ENCODE data around the gene SCYL1. TPM values are rescaled to one million over a fixed set of nuclear protein-coding genes. Genes with fewer than 3 reads are reported as not detected.
A peak's percentile ranks its signal among the peaks of the same experiment; 100 is the strongest.

The SCYL1 gene
- polyA plus RNA-seq, 1 donor (not counting 4 experiments of a cell fraction or from before 2014, with no cell fraction given): 31.3 TPM

DNA sequence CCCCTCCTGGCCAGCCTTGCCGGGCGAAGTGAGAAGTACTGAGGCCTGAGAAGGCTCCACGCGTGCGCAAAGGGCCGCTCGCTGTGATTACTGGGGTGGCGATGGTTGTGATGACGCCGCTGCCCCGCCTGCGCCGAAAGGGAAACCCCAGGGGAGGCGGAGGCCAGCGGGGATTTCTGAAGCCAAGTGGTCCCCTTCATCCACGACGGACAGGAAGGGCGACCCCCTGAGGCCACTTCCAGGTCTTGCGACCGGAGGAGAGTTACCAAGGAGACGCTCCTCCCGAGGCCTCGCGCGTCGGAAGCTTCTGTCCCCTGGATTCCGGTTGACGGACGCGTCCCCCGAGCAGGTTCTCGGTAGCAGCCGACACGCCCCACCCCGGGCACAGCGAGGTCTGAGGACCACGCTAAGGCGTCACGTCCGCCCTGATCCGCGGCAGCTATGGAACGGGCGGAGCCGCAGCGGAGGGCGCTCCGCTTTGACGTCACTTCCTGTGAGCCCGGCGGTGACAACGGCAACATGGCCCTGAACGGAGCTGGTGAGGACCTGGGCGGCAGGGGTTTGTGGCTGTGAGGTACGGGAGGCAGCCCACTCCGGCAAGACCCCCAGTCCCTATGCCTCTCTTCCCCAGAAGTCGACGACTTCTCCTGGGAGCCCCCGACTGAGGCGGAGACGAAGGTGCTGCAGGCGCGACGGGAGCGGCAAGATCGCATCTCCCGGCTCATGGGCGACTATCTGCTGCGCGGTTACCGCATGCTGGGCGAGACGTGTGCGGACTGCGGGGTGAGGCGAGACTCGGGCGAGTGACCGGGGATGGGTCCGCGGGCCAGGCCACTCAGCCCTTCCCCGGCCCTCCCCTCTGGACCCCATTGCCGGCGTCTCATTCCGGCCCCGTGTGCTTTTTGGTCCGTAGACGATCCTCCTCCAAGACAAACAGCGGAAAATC is 45.4 kb downstream of the SCYL1 start, which contains the start of gene ZNRD2:
ZNRD2 (plus strand) TSS at position 505 of the 946 bp plus-strand sequence; CDS start at position 520, 15 bp downstream.
- TF ChIP-seq, protein P1, sequence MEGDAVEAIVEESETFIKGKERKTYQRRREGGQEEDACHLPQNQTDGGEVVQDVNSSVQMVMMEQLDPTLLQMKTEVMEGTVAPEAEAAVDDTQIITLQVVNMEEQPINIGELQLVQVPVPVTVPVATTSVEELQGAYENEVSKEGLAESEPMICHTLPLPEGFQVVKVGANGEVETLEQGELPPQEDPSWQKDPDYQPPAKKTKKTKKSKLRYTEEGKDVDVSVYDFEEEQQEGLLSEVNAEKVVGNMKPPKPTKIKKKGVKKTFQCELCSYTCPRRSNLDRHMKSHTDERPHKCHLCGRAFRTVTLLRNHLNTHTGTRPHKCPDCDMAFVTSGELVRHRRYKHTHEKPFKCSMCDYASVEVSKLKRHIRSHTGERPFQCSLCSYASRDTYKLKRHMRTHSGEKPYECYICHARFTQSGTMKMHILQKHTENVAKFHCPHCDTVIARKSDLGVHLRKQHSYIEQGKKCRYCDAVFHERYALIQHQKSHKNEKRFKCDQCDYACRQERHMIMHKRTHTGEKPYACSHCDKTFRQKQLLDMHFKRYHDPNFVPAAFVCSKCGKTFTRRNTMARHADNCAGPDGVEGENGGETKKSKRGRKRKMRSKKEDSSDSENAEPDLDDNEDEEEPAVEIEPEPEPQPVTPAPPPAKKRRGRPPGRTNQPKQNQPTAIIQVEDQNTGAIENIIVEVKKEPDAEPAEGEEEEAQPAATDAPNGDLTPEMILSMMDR (optimal IDR thresholded peaks at IDR 0.05 in 1 of 3, IDR thresholded peaks at IDR 0.05 in 1 of 3, conservative IDR thresholded peaks at IDR 0.05 in 1 of 3; ENCODE audit: extremely low read depth in 1 of 3, insufficient read depth in 2 of 3, low read length in 3 of 3): peak in 2 of 3 experiments; percentile 14 to 27
- no peak for TF ChIP-seq EZH2 (IDR thresholded peaks at IDR 0.05; ENCODE audit: low read length)
- FAIRE-seq: peak; percentile 41
- H3K36me3 ChIP-seq (ENCODE audit: control insufficient read depth in 2 of 2, extremely low read depth in 1 of 2, insufficient read depth in 2 of 2, low read length in 2 of 2): peaks cover 0 to 2% of the 10 kb centered on the region in 2 experiments
- H3K9ac ChIP-seq (ENCODE audit: control insufficient read depth, extremely low read depth, insufficient read depth, low read length): peak within 1 kb of the TSS; percentile 92
- peak within 1 kb of the TSS; percentile 92 for H3K27ac ChIP-seq (ENCODE audit: control insufficient read depth, insufficient read depth, low read length)
- H3K9me1 ChIP-seq (ENCODE audit: control insufficient read depth, extremely low read depth, insufficient read depth, low read length): no peaks in the 10 kb centered on the region
- H3K4me3 ChIP-seq (ENCODE audit: control insufficient read depth in 2 of 3, extremely low read depth in 1 of 3, insufficient read depth in 2 of 3, low read depth in 1 of 3, low read length in 3 of 3): peak within 1 kb of the TSS; percentile 85 to 90 (median 88)
- H3K27me3 ChIP-seq (ENCODE audit: control insufficient read depth, extremely low read depth, insufficient read depth, low read length): no peaks in the 10 kb centered on the region
- peak; percentile 79 for DNase-seq (ENCODE audit: low read depth, low spot score)
- peaks cover 44% of the 10 kb centered on the region for H3K79me2 ChIP-seq (ENCODE audit: control insufficient read depth, insufficient read depth, low read length)
- dilution Hi-C loops (cut with MboI; ENCODE audit: extremely low pct_ligation_motif_present, low sequenced_read_pairs): no loop called here
- peaks cover 5% of the 10 kb centered on the region for H4K20me1 ChIP-seq (ENCODE audit: control insufficient read depth, extremely low read depth, insufficient read depth, low read length)
- peak within 1 kb of the TSS; percentile 100 for H3K4me2 ChIP-seq (ENCODE audit: control insufficient read depth, extremely low read depth, insufficient read depth, low read depth, low read length)
- H3K9me3 ChIP-seq (ENCODE audit: control insufficient read depth, low read depth, low read length): no peaks in the 10 kb centered on the region
- peak within 1 kb of the TSS; percentile 96 for H2AFZ ChIP-seq (ENCODE audit: control insufficient read depth, low read length)
- peaks cover 53% of the 10 kb centered on the region for H3K4me1 ChIP-seq (ENCODE audit: control insufficient read depth, extremely low read depth, insufficient read depth, low read length)

DNA sequence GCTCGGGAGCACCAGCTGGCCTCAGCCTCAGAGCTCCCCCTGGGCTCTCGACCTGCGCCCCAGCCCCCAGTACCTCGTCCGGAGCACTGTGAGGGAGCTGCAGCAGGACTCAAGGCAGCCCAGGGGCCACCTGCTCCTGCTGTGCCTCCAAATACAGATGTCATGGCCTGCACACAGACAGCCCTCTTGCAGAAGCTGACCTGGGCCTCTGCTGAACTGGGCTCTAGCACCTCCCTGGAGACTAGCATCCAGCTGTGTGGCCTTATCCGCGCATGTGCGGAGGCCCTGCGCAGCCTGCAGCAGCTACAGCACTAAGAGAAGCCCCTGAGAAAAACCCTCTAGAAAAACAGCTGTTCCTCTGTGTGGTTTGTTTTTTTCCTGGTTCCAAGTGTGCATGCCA is 46.5 kb downstream of the SCYL1 start:
- Histone ChIP-seq H3K27ac (ENCODE audit: control insufficient read depth, insufficient read depth, low read length) (peak overlapping the region; percentile 92), H3K9me1 (ENCODE audit: control insufficient read depth, extremely low read depth, insufficient read depth, low read length) (no peaks in the 10 kb centered on the region), H3K9me3 (ENCODE audit: control insufficient read depth, low read depth, low read length) (no peaks in the 10 kb centered on the region), H3K36me3 (ENCODE audit: control insufficient read depth in 2 of 2, extremely low read depth in 1 of 2, insufficient read depth in 2 of 2, low read length in 2 of 2) (peaks cover 0 to 2% of the 10 kb centered on the region in 2 experiments), H3K4me2 (ENCODE audit: control insufficient read depth, extremely low read depth, insufficient read depth, low read depth, low read length) (peak overlapping the region; percentile 100), H3K4me1 (ENCODE audit: control insufficient read depth, extremely low read depth, insufficient read depth, low read length) (peaks cover 49% of the 10 kb centered on the region), H3K79me2 (ENCODE audit: control insufficient read depth, insufficient read depth, low read length) (peaks cover 43% of the 10 kb centered on the region), H4K20me1 (ENCODE audit: control insufficient read depth, extremely low read depth, insufficient read depth, low read length) (peaks cover 5% of the 10 kb centered on the region), H3K4me3 (ENCODE audit: control insufficient read depth in 2 of 3, extremely low read depth in 1 of 3, insufficient read depth in 2 of 3, low read depth in 1 of 3, low read length in 3 of 3) (peak overlapping the region; percentile 85 to 90 (median 88)), H3K27me3 (ENCODE audit: control insufficient read depth, extremely low read depth, insufficient read depth, low read length) (no peaks in the 10 kb centered on the region), H3K9ac (ENCODE audit: control insufficient read depth, extremely low read depth, insufficient read depth, low read length) (peak overlapping the region; percentile 92), H2AFZ (ENCODE audit: control insufficient read depth, low read length) (no peak overlapping the region)
- no peak for DNase-seq (ENCODE audit: low read depth, low spot score)
- TF ChIP-seq, protein P1 (optimal IDR thresholded peaks at IDR 0.05 in 1 of 3, IDR thresholded peaks at IDR 0.05 in 1 of 3, conservative IDR thresholded peaks at IDR 0.05 in 1 of 3; ENCODE audit: extremely low read depth in 1 of 3, insufficient read depth in 2 of 3, low read length in 3 of 3): no peak
- no peak for TF ChIP-seq EZH2 (IDR thresholded peaks at IDR 0.05; ENCODE audit: low read length)
- dilution Hi-C loops (cut with MboI; ENCODE audit: extremely low pct_ligation_motif_present, low sequenced_read_pairs): no loop called here
- no peak for FAIRE-seq
